Measurements from ENCODE around the gene PSRC1.
A peak's percentile ranks its signal among the peaks of the same experiment; 100 is the strongest.
"Not testable (repeated sequence)": the region's sequence is repeated elsewhere in the genome, so short reads cannot be mapped to it uniquely, and the experiment has no call there.

Gene PSRC1

GRCh38 chr1:109282952-109283747, at the start of gene PSRC1:
TSS of gene PSRC1 (minus strand) at chr1:109283145.
- Histone ChIP-seq H3K4me1 (ENCODE audit: insufficient read depth, low read length) (peaks cover 16% of the 10 kb centered on the region), H3K9ac (ENCODE audit: low read depth, low read length) (peak within 1 kb of the TSS; percentile 97), H3K9me3 (ENCODE audit: control insufficient read depth, insufficient read depth, low read length) (no peaks in the 10 kb centered on the region), H3K36me3 (ENCODE audit: insufficient read depth, low read length) (peaks cover 5% of the 10 kb centered on the region; the same call in 1 of the 2 replicates)

GRCh38 chr1:109331113-109331512, 48.2 kb upstream of the PSRC1 start:
- H3K36me3 ChIP-seq (ENCODE audit: insufficient read depth, low read length): peaks cover 15% of the 10 kb centered on the region
- H3K9me3 ChIP-seq (ENCODE audit: control insufficient read depth, insufficient read depth, low read length): peaks cover 5% of the 10 kb centered on the region; the same call in 1 of the 2 replicates
- no peaks in the 10 kb centered on the region for H3K4me1 ChIP-seq (ENCODE audit: insufficient read depth, low read length)
- H3K9ac ChIP-seq (ENCODE audit: low read depth, low read length): no peak overlapping the region

GRCh38 chr1:109327285-109327684, 44.3 kb upstream of the PSRC1 start:
- Histone ChIP-seq H3K9me3 (ENCODE audit: control insufficient read depth, insufficient read depth, low read length) (peaks cover 5% of the 10 kb centered on the region; the same call in 1 of the 2 replicates), H3K36me3 (ENCODE audit: insufficient read depth, low read length) (peaks cover 11% of the 10 kb centered on the region), H3K4me1 (ENCODE audit: insufficient read depth, low read length) (no peaks in the 10 kb centered on the region), H3K9ac (ENCODE audit: low read depth, low read length) (no peak overlapping the region)

GRCh38 chr1:109322974-109323373, 40.0 kb upstream of the PSRC1 start:
- Histone ChIP-seq H3K9ac (ENCODE audit: low read depth, low read length) (no peak overlapping the region), H3K4me1 (ENCODE audit: insufficient read depth, low read length) (no peaks in the 10 kb centered on the region), H3K36me3 (ENCODE audit: insufficient read depth, low read length) (peaks cover 21% of the 10 kb centered on the region), H3K9me3 (ENCODE audit: control insufficient read depth, insufficient read depth, low read length) (no peaks in the 10 kb centered on the region)

- Histone ChIP-seq H3K4me1 (ENCODE audit: insufficient read depth, low read length) (no peaks in the 10 kb centered on the region), H3K9ac (ENCODE audit: low read depth, low read length) (no peak overlapping the region), H3K36me3 (ENCODE audit: insufficient read depth, low read length) (peaks cover 27% of the 10 kb centered on the region), H3K9me3 (ENCODE audit: control insufficient read depth, insufficient read depth, low read length) (no peaks in the 10 kb centered on the region)
Observed at GRCh38 chr1:109319114-109319513, 36.2 kb upstream of the PSRC1 start.

GRCh38 chr1:109316506-109316905, 33.6 kb upstream of the PSRC1 start:
- Histone ChIP-seq H3K9ac (ENCODE audit: low read depth, low read length) (no peak overlapping the region), H3K4me1 (ENCODE audit: insufficient read depth, low read length) (no peaks in the 10 kb centered on the region), H3K36me3 (ENCODE audit: insufficient read depth, low read length) (peaks cover 28% of the 10 kb centered on the region), H3K9me3 (ENCODE audit: control insufficient read depth, insufficient read depth, low read length) (no peaks in the 10 kb centered on the region)

- Histone ChIP-seq H3K9me3 (ENCODE audit: control insufficient read depth, insufficient read depth, low read length) (no peaks in the 10 kb centered on the region), H3K9ac (ENCODE audit: low read depth, low read length) (no peak overlapping the region), H3K4me1 (ENCODE audit: insufficient read depth, low read length) (no peaks in the 10 kb centered on the region), H3K36me3 (ENCODE audit: insufficient read depth, low read length) (peaks cover 24% of the 10 kb centered on the region)
Observed at GRCh38 chr1:109315288-109315687, 32.3 kb upstream of the PSRC1 start.

- no peak overlapping the region for H3K9ac ChIP-seq (ENCODE audit: low read depth, low read length)
- peaks cover 23% of the 10 kb centered on the region for H3K36me3 ChIP-seq (ENCODE audit: insufficient read depth, low read length)
- no peaks in the 10 kb centered on the region for H3K9me3 ChIP-seq (ENCODE audit: control insufficient read depth, insufficient read depth, low read length)
- no peaks in the 10 kb centered on the region for H3K4me1 ChIP-seq (ENCODE audit: insufficient read depth, low read length)
Observed at GRCh38 chr1:109314795-109315194, 31.9 kb upstream of the PSRC1 start.

- Histone ChIP-seq H3K36me3 (ENCODE audit: insufficient read depth, low read length) (peaks cover 23% of the 10 kb centered on the region), H3K4me1 (ENCODE audit: insufficient read depth, low read length) (no peaks in the 10 kb centered on the region), H3K9ac (ENCODE audit: low read depth, low read length) (no peak overlapping the region), H3K9me3 (ENCODE audit: control insufficient read depth, insufficient read depth, low read length) (no peaks in the 10 kb centered on the region)
Observed at GRCh38 chr1:109312978-109313775, 30.2 kb upstream of the PSRC1 start.

- Histone ChIP-seq H3K9ac (ENCODE audit: low read depth, low read length) (no peak overlapping the region), H3K4me1 (ENCODE audit: insufficient read depth, low read length) (peaks cover 6% of the 10 kb centered on the region; the same call in 1 of the 2 replicates), H3K9me3 (ENCODE audit: control insufficient read depth, insufficient read depth, low read length) (no peaks in the 10 kb centered on the region), H3K36me3 (ENCODE audit: insufficient read depth, low read length) (peaks cover 19% of the 10 kb centered on the region)
Observed at GRCh38 chr1:109312246-109312645, 29.3 kb upstream of the PSRC1 start.

GRCh38 chr1:109309347-109309746, 26.4 kb upstream of the PSRC1 start:
- no peaks in the 10 kb centered on the region for H3K9me3 ChIP-seq (ENCODE audit: control insufficient read depth, insufficient read depth, low read length)
- H3K36me3 ChIP-seq (ENCODE audit: insufficient read depth, low read length): peaks cover 9% of the 10 kb centered on the region
- no peak overlapping the region for H3K9ac ChIP-seq (ENCODE audit: low read depth, low read length)
- H3K4me1 ChIP-seq (ENCODE audit: insufficient read depth, low read length): peaks cover 23% of the 10 kb centered on the region

GRCh38 chr1:109307274-109308021, 24.5 kb upstream of the PSRC1 start:
- peaks cover 3% of the 10 kb centered on the region for H3K36me3 ChIP-seq (ENCODE audit: insufficient read depth, low read length)
- no peak overlapping the region for H3K9ac ChIP-seq (ENCODE audit: low read depth, low read length)
- H3K4me1 ChIP-seq (ENCODE audit: insufficient read depth, low read length): peaks cover 23% of the 10 kb centered on the region
- no peaks in the 10 kb centered on the region for H3K9me3 ChIP-seq (ENCODE audit: control insufficient read depth, insufficient read depth, low read length)

- Histone ChIP-seq H3K9ac (ENCODE audit: low read depth, low read length) (no peak within 1 kb of the TSS), H3K4me1 (ENCODE audit: insufficient read depth, low read length) (peaks cover 23% of the 10 kb centered on the region), H3K9me3 (ENCODE audit: control insufficient read depth, insufficient read depth, low read length) (no peaks in the 10 kb centered on the region), H3K36me3 (ENCODE audit: insufficient read depth, low read length) (peaks cover 3% of the 10 kb centered on the region)
Observed at GRCh38 chr1:109306832-109307273, 23.9 kb upstream of the PSRC1 start, which contains the start of gene MYBPHL. TSS of gene MYBPHL (minus strand) at chr1:109307011. CDS start at chr1:109306991, 20 bp downstream.

GRCh38 chr1:109305991-109306390, 23.0 kb upstream of the PSRC1 start:
- H3K9me3 ChIP-seq (ENCODE audit: control insufficient read depth, insufficient read depth, low read length); H3K36me3 ChIP-seq (ENCODE audit: insufficient read depth, low read length); H3K9ac ChIP-seq (ENCODE audit: low read depth, low read length): not testable (repeated sequence)
- peaks cover 23% of the 10 kb centered on the region for H3K4me1 ChIP-seq (ENCODE audit: insufficient read depth, low read length)

All from ES-I3 (cell line).